A549 (cell line): ENCODE results near the gene DNAAF2.

Experiments used
- BCL3 ChIP-seq: fragments of >200 bp; sonication (Bioruptor Twin); formaldehyde crosslinking; IDR thresholded peaks from 3 replicates; pipeline ENCODE4 v1.6.1; 2016
- CEBPB ChIP-seq, 2 experiments: fragments of >200 bp in 1 of 2; sonication (Bioruptor Twin) in 1 of 2; formaldehyde crosslinking in 1 of 2; IDR thresholded peaks; 2 replicates each; pipeline ENCODE4 v1.6.1; 2012 to 2016
- ELK1 ChIP-seq: fragments of 150-350 bp; IDR thresholded peaks from 2 replicates; pipeline ENCODE4 v1.6.1; 2014; ENCODE audit warnings: low read depth, mild to moderate bottlenecking, low read length
- MAFK ChIP-seq: fragments of 450-650 bp; IDR thresholded peaks from 2 replicates; pipeline ENCODE4 v1.6.1; 2014; ENCODE audit not compliant: partially characterized antibody
- MYC ChIP-seq: IDR thresholded peaks from 2 replicates; pipeline ENCODE4 v1.6.1; 2012; ENCODE audit warnings: mild to moderate bottlenecking, inconsistent platforms, low read length, improper control_type of control experiment, borderline replicate concordance
- PHF8 ChIP-seq: fragments of 200-600 bp; sonication (generic); IDR thresholded peaks from 2 replicates; pipeline ENCODE4 v1.6.1; 2016; ENCODE audit warnings: low read depth, mild to moderate bottlenecking, antibody characterized with exemption, moderate library complexity, borderline replicate concordance
- POLR2A ChIP-seq: IDR thresholded peaks from 2 replicates; pipeline ENCODE4 v1.6.1; 2012; ENCODE audit warnings: mild to moderate bottlenecking, low read length
- ZNF302 ChIP-seq: fragments of 250-450 bp; sonication (Bioruptor Pico); IDR thresholded peaks from 2 replicates; pipeline ENCODE4 v1.9.0; 2021; ENCODE audit warnings: inconsistent platforms, mild to moderate bottlenecking, moderate library complexity
- TF ChIP-seq, protein P1 (sequence below): fragments of 200-600 bp; sonication (generic); IDR thresholded peaks from 2 replicates; pipeline ENCODE4 v1.6.1; 2016; ENCODE audit warnings: antibody characterized with exemption, mild to moderate bottlenecking, moderate library complexity
- TF ChIP-seq, protein P2 (sequence below): fragments of >200 bp; sonication (Bioruptor Twin); formaldehyde crosslinking; IDR thresholded peaks from 3 replicates; pipeline ENCODE4 v1.5.1; 2016

- TF ChIP-seq, protein P1, sequence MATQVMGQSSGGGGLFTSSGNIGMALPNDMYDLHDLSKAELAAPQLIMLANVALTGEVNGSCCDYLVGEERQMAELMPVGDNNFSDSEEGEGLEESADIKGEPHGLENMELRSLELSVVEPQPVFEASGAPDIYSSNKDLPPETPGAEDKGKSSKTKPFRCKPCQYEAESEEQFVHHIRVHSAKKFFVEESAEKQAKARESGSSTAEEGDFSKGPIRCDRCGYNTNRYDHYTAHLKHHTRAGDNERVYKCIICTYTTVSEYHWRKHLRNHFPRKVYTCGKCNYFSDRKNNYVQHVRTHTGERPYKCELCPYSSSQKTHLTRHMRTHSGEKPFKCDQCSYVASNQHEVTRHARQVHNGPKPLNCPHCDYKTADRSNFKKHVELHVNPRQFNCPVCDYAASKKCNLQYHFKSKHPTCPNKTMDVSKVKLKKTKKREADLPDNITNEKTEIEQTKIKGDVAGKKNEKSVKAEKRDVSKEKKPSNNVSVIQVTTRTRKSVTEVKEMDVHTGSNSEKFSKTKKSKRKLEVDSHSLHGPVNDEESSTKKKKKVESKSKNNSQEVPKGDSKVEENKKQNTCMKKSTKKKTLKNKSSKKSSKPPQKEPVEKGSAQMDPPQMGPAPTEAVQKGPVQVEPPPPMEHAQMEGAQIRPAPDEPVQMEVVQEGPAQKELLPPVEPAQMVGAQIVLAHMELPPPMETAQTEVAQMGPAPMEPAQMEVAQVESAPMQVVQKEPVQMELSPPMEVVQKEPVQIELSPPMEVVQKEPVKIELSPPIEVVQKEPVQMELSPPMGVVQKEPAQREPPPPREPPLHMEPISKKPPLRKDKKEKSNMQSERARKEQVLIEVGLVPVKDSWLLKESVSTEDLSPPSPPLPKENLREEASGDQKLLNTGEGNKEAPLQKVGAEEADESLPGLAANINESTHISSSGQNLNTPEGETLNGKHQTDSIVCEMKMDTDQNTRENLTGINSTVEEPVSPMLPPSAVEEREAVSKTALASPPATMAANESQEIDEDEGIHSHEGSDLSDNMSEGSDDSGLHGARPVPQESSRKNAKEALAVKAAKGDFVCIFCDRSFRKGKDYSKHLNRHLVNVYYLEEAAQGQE, result no peak
- TF ChIP-seq ELK1, result no peak
- TF ChIP-seq POLR2A, result no peak
- TF ChIP-seq, protein P2, sequence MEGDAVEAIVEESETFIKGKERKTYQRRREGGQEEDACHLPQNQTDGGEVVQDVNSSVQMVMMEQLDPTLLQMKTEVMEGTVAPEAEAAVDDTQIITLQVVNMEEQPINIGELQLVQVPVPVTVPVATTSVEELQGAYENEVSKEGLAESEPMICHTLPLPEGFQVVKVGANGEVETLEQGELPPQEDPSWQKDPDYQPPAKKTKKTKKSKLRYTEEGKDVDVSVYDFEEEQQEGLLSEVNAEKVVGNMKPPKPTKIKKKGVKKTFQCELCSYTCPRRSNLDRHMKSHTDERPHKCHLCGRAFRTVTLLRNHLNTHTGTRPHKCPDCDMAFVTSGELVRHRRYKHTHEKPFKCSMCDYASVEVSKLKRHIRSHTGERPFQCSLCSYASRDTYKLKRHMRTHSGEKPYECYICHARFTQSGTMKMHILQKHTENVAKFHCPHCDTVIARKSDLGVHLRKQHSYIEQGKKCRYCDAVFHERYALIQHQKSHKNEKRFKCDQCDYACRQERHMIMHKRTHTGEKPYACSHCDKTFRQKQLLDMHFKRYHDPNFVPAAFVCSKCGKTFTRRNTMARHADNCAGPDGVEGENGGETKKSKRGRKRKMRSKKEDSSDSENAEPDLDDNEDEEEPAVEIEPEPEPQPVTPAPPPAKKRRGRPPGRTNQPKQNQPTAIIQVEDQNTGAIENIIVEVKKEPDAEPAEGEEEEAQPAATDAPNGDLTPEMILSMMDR, result no peak
- no peak for TF ChIP-seq CEBPB (IDR thresholded peaks at IDR 0.05)
- no peak for TF ChIP-seq PHF8
- no peak for TF ChIP-seq ZNF302
- no peak for TF ChIP-seq MYC
- TF ChIP-seq MAFK, result no peak
- TF ChIP-seq BCL3, result no peak
Observed at GRCh38 chr14:49623941-49624839, 10.9 kb downstream of the DNAAF2 start.
